NCI-H2107 treated with DMSO at 0.1 percent for 48 hours (cell line): ENCODE data around the gene BSPH1.
"Not testable (repeated sequence)": the region's sequence is repeated elsewhere in the genome, so short reads cannot be mapped to it uniquely, and the experiment has no call there.

Source experiments
- DNase-seq: peaks from one replicate; lab custom pipeline; 2025; ENCODE audit not compliant: unreplicated experiment; lab: John Stamatoyannopoulos, UW

The BSPH1 gene

GRCh38 chr19:47928581-47928980 is 63.4 kb downstream of the BSPH1 start:
- DNase-seq, result not testable (repeated sequence)

- DNase-seq, result not testable (repeated sequence)
These were observed 71.9 kb downstream of the BSPH1 start for GRCh38 chr19:47920107-47920506.
